Measurements from ENCODE around the gene NPY1R.

Gene NPY1R

DNA sequence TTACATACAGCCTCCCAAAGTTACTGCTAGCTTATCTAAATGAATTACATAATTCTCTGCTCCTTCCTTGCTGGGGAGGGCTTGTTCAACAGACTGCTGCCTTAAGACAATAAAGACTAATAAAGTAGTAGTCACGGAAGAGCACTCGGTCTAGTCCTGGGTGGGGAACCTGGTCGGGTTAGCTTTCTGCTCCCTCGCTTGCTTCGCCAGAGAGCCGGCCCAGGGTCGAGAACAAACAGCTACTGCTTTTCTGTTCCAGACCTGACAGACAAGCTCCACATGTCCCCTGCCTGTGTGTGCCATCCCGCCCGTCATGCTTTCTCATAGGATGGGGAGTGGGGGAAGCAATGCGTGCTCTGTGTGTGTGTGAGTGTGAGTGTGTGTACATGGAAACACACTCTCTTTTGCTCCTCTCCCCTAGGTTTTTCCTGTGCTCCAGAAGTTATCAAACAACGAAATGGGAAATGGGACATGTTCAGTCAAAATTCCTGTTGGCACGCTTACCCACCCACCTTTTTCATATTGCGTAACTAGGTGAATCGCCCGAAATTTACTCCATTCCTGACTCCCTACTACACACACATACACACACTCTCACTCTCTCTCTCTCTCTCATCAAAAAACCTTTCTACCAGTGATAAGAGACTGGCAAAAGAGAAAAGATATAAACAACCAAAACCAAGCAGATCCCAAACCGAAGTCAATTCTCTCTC, 1.3 kb downstream of the NPY1R start:
- no peaks in the 10 kb centered on the region for H3K79me2 ChIP-seq (ENCODE audit: insufficient read depth, low read length)
- no peaks in the 10 kb centered on the region for H3K9me2 ChIP-seq (replicated peaks; ENCODE audit: low read depth, low read length)
- no peak overlapping the region for H3K4me3 ChIP-seq (ENCODE audit: low read length, poor library complexity, severe bottlenecking)
- no peak overlapping the region for H3K4me2 ChIP-seq (ENCODE audit: low read depth, low read length, poor library complexity, severe bottlenecking)
- H3K27me3 ChIP-seq (ENCODE audit: insufficient read depth, low read length, poor library complexity, severe bottlenecking), result no peaks in the 10 kb centered on the region
- no peaks in the 10 kb centered on the region for H4K20me1 ChIP-seq (ENCODE audit: insufficient read depth, low read length, poor library complexity, severe bottlenecking)
- H3K9me3 ChIP-seq (ENCODE audit: insufficient read depth, low read depth, low read length), result no peaks in the 10 kb centered on the region
- no peak overlapping the region for H3K9ac ChIP-seq (ENCODE audit: low read depth, low read length, poor library complexity, severe bottlenecking)
- H3K36me3 ChIP-seq (ENCODE audit: insufficient read depth, low read length), result no peaks in the 10 kb centered on the region
- TF ChIP-seq CTCF (conservative IDR thresholded peaks at IDR 0.05; ENCODE audit: low read length), result no peak
- H2AFZ ChIP-seq (ENCODE audit: low read length), result no peak overlapping the region
- no peaks in the 10 kb centered on the region for H3F3A ChIP-seq (ENCODE audit: low read depth)
- H3K4me1 ChIP-seq (ENCODE audit: insufficient read depth, low read length, poor library complexity, severe bottlenecking), result no peaks in the 10 kb centered on the region

DNA sequence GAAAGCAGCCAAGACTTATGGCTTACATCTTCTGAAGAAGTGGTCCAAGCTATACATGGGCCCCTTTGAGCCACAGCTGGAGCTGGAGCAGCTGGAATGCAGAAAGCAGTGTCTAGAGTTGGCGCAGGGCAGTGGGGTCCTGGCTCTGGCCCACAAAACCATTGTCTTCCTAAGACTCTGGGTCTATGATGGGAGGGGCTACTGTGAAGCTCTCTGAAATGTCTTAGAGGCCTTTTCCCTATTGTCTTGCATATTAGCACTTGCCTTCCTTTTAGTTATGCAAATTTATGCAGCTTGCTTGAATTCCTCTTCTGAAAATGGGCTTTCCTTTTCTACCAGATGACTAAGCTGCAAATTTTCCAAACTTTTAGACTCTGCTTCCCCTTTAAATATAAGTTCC, 15.3 kb downstream of the NPY1R start:
- Histone ChIP-seq H3K9me2 (replicated peaks; ENCODE audit: low read depth, low read length) (no peaks in the 10 kb centered on the region), H4K20me1 (ENCODE audit: insufficient read depth, low read length, poor library complexity, severe bottlenecking) (no peaks in the 10 kb centered on the region), H3K4me1 (ENCODE audit: insufficient read depth, low read length, poor library complexity, severe bottlenecking) (no peaks in the 10 kb centered on the region), H3K79me2 (ENCODE audit: insufficient read depth, low read length) (no peaks in the 10 kb centered on the region), H3K36me3 (ENCODE audit: insufficient read depth, low read length) (no peaks in the 10 kb centered on the region), H2AFZ (ENCODE audit: low read length) (no peak overlapping the region), H3F3A (ENCODE audit: low read depth) (no peaks in the 10 kb centered on the region), H3K4me2 (ENCODE audit: low read depth, low read length, poor library complexity, severe bottlenecking) (no peak overlapping the region), H3K27me3 (ENCODE audit: insufficient read depth, low read length, poor library complexity, severe bottlenecking) (no peaks in the 10 kb centered on the region), H3K4me3 (ENCODE audit: low read length, poor library complexity, severe bottlenecking) (no peak overlapping the region), H3K9ac (ENCODE audit: low read depth, low read length, poor library complexity, severe bottlenecking) (no peak overlapping the region), H3K9me3 (ENCODE audit: insufficient read depth, low read depth, low read length) (no peaks in the 10 kb centered on the region)
- TF ChIP-seq EZH2phosphoT487 (IDR thresholded peaks at IDR 0.05; ENCODE audit: borderline replicate concordance) (no peak), CTCF (conservative IDR thresholded peaks at IDR 0.05; ENCODE audit: low read length) (no peak)

DNA sequence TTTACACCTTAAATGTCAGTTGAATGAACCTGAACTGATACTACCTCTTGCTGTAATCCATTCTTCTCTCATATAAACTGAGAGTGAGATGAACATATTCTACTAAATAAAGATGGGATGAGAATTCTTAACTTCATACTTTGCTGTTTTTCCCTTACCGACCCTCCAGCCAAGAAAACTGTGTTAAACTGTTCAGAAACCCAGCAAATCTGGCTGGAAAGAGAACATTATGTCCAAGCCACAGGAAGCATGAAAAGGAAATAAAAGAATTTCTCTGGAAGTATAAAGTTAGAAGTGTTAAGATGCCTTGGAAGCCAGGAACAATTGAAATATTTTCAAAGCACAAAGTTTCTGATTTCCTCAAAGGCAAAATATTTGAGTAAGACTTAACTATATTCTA, 22.9 kb downstream of the NPY1R start:
- Histone ChIP-seq H3K9ac (ENCODE audit: low read depth, low read length, poor library complexity, severe bottlenecking) (no peak overlapping the region), H3K27me3 (ENCODE audit: insufficient read depth, low read length, poor library complexity, severe bottlenecking) (no peaks in the 10 kb centered on the region), H3K4me3 (ENCODE audit: low read length, poor library complexity, severe bottlenecking) (no peak overlapping the region), H2AFZ (ENCODE audit: low read length) (no peak overlapping the region), H4K20me1 (ENCODE audit: insufficient read depth, low read length, poor library complexity, severe bottlenecking) (no peaks in the 10 kb centered on the region), H3K4me1 (ENCODE audit: insufficient read depth, low read length, poor library complexity, severe bottlenecking) (no peaks in the 10 kb centered on the region), H3K79me2 (ENCODE audit: insufficient read depth, low read length) (no peaks in the 10 kb centered on the region), H3F3A (ENCODE audit: low read depth) (no peaks in the 10 kb centered on the region), H3K9me2 (replicated peaks; ENCODE audit: low read depth, low read length) (no peaks in the 10 kb centered on the region), H3K4me2 (ENCODE audit: low read depth, low read length, poor library complexity, severe bottlenecking) (no peak overlapping the region), H3K36me3 (ENCODE audit: insufficient read depth, low read length) (no peaks in the 10 kb centered on the region), H3K9me3 (ENCODE audit: insufficient read depth, low read depth, low read length) (no peaks in the 10 kb centered on the region)
- no peak for TF ChIP-seq CTCF (conservative IDR thresholded peaks at IDR 0.05; ENCODE audit: low read length)
